ENCODE measurements around the gene PKNOX2.

- no peak for TF ChIP-seq EZH2 (optimal IDR thresholded peaks at IDR 0.05; ENCODE audit: low read depth, low read length)
- no peak for TF ChIP-seq CTCF (IDR thresholded peaks at IDR 0.05; ENCODE audit: low read length)
Observed at GRCh38 chr11:125327518-125328224, 163.1 kb downstream of the PKNOX2 start.
